ENCODE data around the gene ALDH3B2.
"Not testable (repeated sequence)": the region's sequence is repeated elsewhere in the genome, so short reads cannot be mapped to it uniquely, and the experiment has no call there.

Gene ALDH3B2

DNA sequence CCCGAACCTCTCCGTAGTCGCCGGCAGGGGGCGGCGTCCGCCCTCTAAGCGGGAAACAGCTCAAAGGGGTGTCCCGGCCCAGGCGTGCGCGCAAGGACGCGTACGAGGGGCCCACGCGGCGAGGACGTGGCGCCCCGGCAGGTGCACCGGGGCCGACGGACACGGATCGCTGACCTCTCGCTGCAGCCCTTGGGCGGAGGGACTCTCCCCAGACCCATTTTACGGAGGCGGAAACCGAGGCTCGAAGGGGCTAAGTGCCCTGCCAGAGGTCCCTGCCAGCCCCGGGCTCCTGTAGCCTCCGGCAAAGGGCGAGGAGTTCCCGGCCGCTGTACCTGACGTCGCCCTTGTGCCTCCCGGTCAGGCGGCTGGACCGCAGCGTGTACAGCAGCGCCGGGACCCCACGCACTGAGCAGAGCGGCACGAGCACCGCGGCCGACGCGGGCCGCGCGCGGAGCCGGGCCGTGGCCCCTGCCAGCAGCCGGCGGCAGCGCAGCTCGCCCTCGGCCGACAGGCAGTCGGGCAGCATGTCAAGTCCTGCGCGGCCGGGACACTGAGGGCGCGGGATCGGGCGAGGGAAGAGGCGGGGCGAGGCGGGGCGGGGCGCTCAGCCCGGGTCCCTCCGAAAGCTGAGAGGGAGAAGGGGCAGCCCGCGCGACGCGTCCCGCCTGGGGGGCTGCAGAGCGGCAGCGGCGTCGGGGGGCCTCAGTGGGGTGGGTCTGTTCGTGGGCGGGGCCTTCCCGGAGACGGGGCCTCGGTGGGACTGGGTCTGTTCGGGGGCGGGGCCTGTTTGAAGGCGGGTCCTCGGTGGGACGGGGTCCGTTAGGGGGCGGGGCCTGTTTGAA, 44.8 kb downstream of the ALDH3B2 start, which contains the start of gene NUDT8:
Gene NUDT8, minus strand, starts transcription at position 552 of the 842 bp plus-strand sequence. Its CDS starts 26 bp downstream, at position 526.
- peak; percentile 88 for DNase-seq (ENCODE audit: insufficient read length)
- FAIRE-seq: no peak
- TF ChIP-seq TAF1 (IDR thresholded peaks at IDR 0.05; ENCODE audit: borderline replicate concordance, low read depth, low read length) (0 out of 2 replicates have a peak, but pooled peaks have one; percentile 35), POLR2AphosphoS5 (IDR thresholded peaks at IDR 0.05; ENCODE audit: low read depth, low read length) (no peak), POLR2A (IDR thresholded peaks at IDR 0.05; ENCODE audit: low read depth, low read length) (peak; percentile 75)

DNA sequence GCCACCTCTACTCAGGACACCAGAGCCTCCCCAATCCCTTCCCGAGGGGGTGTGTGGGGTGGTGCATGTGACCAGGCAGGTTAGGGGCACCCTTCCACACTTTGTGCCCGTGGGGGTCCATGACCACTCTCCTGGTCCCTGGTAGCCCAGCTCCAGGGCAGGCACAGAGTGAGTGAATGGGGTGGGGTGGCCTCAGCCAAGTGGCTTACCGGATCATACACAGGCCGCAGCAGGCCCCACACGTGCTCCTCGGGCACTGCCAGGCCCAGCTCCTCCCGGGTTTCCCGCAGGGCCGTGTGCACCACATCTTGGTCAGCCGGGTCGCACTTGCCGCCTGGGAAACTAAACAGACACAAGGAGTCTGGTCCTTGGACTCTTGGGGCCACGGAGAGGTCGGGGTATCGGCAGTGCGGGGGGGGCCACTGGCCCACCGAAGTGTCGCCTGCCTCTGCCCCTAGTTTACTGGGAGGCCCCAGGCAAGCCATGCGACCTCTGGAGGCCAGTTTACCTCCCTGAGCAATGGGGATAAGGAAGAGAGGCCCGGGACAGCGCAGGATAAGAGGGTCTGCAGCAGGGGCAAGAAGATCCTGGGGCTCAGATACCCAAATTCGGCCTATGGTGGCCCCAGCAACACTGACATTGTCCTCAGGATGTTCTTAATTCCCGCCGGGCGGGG, 45.6 kb downstream of the ALDH3B2 start:
- no peak for FAIRE-seq
- peak; percentile 9 for DNase-seq (ENCODE audit: insufficient read length)

DNA sequence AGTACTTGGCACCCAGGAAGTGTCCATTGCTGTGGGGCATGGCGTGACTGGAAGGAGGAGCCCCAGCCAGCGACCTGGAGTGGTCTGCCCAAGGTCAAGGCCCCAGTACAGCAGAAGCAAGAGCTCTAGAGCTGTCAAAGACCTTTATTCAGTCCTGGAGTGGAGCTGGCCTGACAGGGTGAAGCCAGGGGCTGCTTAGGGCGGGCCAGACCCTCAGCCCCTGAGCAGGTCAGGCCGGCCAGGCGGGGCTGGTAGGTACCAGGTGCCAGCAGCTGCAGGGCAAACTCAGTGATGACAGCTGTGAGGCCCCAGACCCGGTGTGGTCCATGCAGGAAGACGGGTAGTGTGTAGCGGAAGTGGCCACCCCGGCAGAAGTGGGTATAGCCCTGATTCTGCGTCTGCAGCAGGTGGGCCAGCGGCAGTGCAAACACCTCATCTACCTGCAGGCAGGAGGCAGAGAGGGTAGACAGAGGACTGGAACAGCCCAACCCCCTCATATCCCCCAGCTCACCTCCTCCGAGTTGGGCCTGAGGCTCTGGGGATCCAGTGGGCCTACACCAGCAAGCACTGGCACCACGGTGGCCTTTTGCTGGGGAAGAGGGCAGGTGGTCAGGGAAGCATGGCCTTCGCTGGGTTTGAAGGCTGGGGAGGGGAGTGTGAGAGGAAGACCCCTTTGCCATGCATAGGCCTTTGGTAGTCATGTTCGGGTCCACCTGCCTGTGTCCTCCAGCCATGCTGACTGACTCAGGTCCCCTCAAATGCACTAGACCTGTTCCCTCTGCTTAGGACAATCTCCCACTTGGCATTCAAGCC, 46.4 kb downstream of the ALDH3B2 start:
- DNase-seq (ENCODE audit: insufficient read length) (no peak), FAIRE-seq (peak; percentile 9)
- TF ChIP-seq TAF1 (IDR thresholded peaks at IDR 0.05; ENCODE audit: borderline replicate concordance, low read depth, low read length): no peak
- TF ChIP-seq POLR2A (IDR thresholded peaks at IDR 0.05; ENCODE audit: low read depth, low read length): no peak
- TF ChIP-seq POLR2AphosphoS5 (IDR thresholded peaks at IDR 0.05; ENCODE audit: low read depth, low read length): no peak

More for the DNA sequence above, 45.6 kb downstream of the ALDH3B2 start:
- TF ChIP-seq TAF1 (IDR thresholded peaks at IDR 0.05; ENCODE audit: borderline replicate concordance, low read depth, low read length): no peak

- DNase-seq (ENCODE audit: insufficient read length): no peak
- TF ChIP-seq POLR2AphosphoS5 (IDR thresholded peaks at IDR 0.05; ENCODE audit: low read depth, low read length) (no peak), POLR2A (IDR thresholded peaks at IDR 0.05; ENCODE audit: low read depth, low read length) (no peak), TAF1 (IDR thresholded peaks at IDR 0.05; ENCODE audit: borderline replicate concordance, low read depth, low read length) (no peak)
- FAIRE-seq: no peak
Measured at GRCh38 chr11:67627441-67627811, 47.0 kb downstream of the ALDH3B2 start.

GRCh38 chr11:67626970-67627369, 47.5 kb downstream of the ALDH3B2 start:
- TF ChIP-seq POLR2AphosphoS5 (IDR thresholded peaks at IDR 0.05; ENCODE audit: low read depth, low read length): no peak
- no peak for TF ChIP-seq TAF1 (IDR thresholded peaks at IDR 0.05; ENCODE audit: borderline replicate concordance, low read depth, low read length)
- no peak for TF ChIP-seq POLR2A (IDR thresholded peaks at IDR 0.05; ENCODE audit: low read depth, low read length)
- FAIRE-seq: no peak
- DNase-seq (ENCODE audit: insufficient read length): no peak

DNA sequence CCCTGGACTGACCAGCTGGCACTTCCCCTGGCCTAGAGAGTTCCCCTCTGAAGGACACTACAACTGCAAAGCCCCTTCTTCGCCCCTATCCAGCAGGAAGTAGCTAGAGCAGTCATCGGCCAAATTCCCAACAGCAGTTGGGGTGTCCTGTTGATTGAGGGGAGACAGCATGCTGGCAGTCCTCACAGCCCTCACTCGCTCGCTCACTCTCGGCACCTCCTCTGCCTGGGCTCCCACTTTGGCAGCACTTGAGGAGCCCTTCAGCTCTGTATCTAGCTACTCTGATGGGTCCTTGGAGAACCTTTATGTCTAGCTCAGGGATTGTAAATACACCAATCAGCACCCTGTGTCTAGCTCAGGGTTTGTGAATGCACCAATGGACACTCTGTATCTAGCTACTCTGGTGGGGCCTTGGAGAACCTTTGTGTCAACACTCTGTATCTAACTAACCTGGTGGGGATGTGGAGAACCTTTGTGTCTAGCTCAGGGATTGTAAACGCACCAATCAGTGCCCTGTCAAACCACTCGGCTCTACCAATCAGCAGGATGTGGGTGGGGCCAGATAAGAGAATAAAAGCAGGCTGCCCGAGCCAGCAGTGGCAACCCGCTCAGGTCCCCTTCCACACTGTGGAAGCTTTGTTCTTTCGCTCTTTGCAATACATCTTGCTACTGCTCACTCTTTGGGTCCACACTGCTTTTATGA, 48.1 kb downstream of the ALDH3B2 start:
- not testable (repeated sequence) for FAIRE-seq; DNase-seq (ENCODE audit: insufficient read length)

- DNase-seq (ENCODE audit: insufficient read length); FAIRE-seq: not testable (repeated sequence)
Measured at GRCh38 chr11:67623795-67624194, 50.6 kb downstream of the ALDH3B2 start.

DNA sequence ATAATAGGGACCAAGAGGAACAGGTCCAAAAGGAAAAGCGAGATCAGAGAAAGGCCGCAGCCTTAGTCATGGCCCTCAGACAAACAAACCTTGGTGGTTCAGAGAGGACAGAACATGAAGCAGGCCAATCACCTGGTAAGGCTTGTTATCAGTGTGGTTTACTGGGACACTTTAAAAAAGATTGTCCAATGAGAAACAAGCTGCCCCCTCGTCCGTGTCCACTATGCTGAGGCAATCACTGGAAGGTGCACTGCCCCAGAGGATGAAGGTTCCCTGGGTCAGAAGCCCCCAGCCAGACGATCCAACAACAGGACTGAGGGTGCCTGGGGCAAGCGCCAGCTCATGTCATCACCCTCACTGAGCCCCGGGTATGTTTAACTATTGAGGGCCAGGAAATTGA, 51.5 kb downstream of the ALDH3B2 start:
- DNase-seq (ENCODE audit: insufficient read length); FAIRE-seq: not testable (repeated sequence)

DNA sequence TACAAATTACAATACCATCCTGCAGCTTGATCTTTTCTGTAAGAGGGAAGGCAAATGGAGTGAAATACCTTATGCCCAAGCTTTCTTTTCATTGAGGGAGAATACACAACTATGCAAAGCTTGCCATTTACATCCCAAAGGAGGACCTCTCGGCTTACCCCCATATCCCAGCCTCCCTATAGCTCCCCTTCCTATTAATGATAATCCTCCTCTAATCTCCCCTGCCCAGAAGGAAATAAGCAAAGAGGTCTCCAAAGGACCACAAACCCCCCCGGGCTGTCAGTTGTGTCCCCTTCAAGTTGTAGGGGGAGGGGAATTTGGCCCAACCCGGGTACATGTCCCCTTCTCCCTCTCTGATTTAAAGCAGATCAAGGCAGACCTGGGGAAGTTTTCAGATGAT, 52.5 kb downstream of the ALDH3B2 start:
- not testable (repeated sequence) for FAIRE-seq; DNase-seq (ENCODE audit: insufficient read length)

DNA sequence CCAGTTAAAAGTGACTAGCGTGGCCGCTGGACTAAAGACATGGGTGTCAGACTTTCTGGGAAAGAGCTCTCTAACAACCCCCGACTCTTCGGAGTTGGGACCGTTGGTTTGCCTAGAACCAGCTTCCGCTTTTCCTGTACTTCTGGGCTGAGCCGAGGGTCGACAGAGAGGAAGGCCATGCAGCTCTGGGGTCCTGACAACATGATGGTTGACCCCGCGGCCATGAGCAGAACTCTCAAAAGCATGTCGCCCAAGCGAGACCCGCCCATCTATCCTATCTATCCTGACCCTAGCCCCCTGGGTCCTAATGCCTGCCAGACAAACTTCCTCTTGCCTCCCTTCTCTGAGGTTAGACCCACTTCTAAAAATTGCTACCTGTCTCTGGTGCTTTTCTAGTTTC, 53.8 kb downstream of the ALDH3B2 start:
- FAIRE-seq; DNase-seq (ENCODE audit: insufficient read length): not testable (repeated sequence)

- DNase-seq (ENCODE audit: insufficient read length); FAIRE-seq: not testable (repeated sequence)
Measured at GRCh38 chr11:67619683-67620618, 54.5 kb downstream of the ALDH3B2 start.

DNA sequence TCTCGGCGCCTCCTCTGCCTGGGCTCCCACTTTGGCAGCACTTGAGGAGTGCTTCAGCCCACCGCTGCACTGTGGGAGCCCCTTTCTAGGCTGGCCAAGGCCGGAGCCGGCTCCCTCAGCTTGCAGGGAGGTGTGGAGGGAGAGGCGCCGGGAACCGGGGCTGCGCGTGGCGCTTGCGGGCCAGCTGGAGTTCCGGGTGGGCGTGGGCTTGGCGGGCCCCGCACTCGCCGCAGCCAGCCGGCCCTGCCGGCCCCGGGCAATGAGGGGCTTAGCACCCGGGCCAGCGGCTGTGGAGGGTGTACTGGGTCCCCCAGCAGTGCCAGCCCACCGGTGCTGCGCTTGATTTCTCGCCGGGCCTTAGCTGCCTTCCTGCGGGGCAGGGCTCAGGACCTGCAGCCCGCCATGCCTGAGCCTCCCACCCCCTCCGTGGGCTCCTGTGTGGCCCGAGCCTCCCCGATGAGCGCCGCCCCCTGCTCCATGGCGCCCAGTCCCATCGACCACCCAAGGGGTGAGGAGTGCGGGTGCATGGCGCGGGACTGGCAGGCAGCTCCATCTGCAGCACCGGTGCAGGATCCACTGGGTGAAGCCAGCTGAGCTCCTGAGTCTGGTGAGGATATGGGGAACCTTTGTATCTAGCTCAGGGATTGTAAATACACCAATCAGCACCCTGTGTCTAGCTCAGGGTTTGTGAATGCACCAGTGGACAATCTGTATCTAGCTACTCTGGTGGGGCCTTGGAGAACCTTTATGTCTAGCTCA, 55.3 kb downstream of the ALDH3B2 start:
- DNase-seq (ENCODE audit: insufficient read length); FAIRE-seq: not testable (repeated sequence)

All from GM12892 (cell line).